Fibroblast of lung (primary cell): ENCODE measurements around the gene SPRED1. TPM values are rescaled to one million over a fixed set of nuclear protein-coding genes. Genes with fewer than 3 reads are reported as not detected.
A peak's percentile ranks its signal among the peaks of the same experiment; 100 is the strongest.

Experiments
- DNase-seq, 2 donors: peaks; one replicate each; pipeline versions ENCODE4 v3.0.0 to v3.0.0-alpha.2; 2010; ENCODE audit warnings: low read depth in 2 of 2
- H2AFZ ChIP-seq: 2 replicates; pipeline ENCODE4 v1.5.1; 2012; ENCODE audit warnings: low read length, control low read depth, inconsistent platforms
- H3K27ac ChIP-seq: 2 replicates; pipeline ENCODE4 v1.5.1; 2011; ENCODE audit warnings: low read length, control low read depth; ENCODE audit not compliant: insufficient read depth
- H3K27me3 ChIP-seq: 2 replicates; pipeline ENCODE4 v1.5.1; 2011; ENCODE audit warnings: mild to moderate bottlenecking, low read length; ENCODE audit not compliant: control insufficient read depth, insufficient read depth
- H3K36me3 ChIP-seq: 2 replicates; pipeline ENCODE4 v1.5.1; 2011; ENCODE audit warnings: low read length; ENCODE audit not compliant: control insufficient read depth, insufficient read depth
- H3K4me1 ChIP-seq: 2 replicates; pipeline ENCODE4 v1.5.1; 2011; ENCODE audit warnings: low read length; ENCODE audit not compliant: control insufficient read depth, insufficient read depth; ENCODE audit errors: extremely low read depth
- H3K4me2 ChIP-seq: 2 replicates; pipeline ENCODE4 v1.5.1; 2011; ENCODE audit warnings: low read length, control low read depth; ENCODE audit not compliant: insufficient read depth; ENCODE audit errors: extremely low read depth
- H3K4me3 ChIP-seq, 4 experiments: fragments of 200-600 bp in 1 of 4; sonication (generic) in 1 of 4; replicated peaks in 1 of 4; 2 replicates each; pipeline ENCODE4 v1.5.1; 2011 to 2016; ENCODE audit warnings: low read length in 4 of 4, low read depth in 3 of 4, mild to moderate bottlenecking in 3 of 4, control low read depth in 2 of 4, inconsistent platforms in 1 of 4, mixed read lengths in 1 of 4; ENCODE audit not compliant: insufficient read depth in 1 of 4; ENCODE audit errors: control extremely low read depth in 1 of 4
- H3K79me2 ChIP-seq: 2 replicates; pipeline ENCODE4 v1.5.1; 2012; ENCODE audit warnings: mild to moderate bottlenecking, low read length, inconsistent platforms; ENCODE audit not compliant: control insufficient read depth, insufficient read depth
- H3K9ac ChIP-seq: 2 replicates; pipeline ENCODE4 v1.5.1; 2011; ENCODE audit warnings: mild to moderate bottlenecking, low read length, control low read depth; ENCODE audit not compliant: insufficient read depth
- H3K9me3 ChIP-seq: 2 replicates; pipeline ENCODE4 v1.5.1; 2012; ENCODE audit warnings: low read depth, low read length; ENCODE audit not compliant: control insufficient read depth, insufficient read depth
- H4K20me1 ChIP-seq: 2 replicates; pipeline ENCODE4 v1.5.1; 2011; ENCODE audit warnings: low read length; ENCODE audit not compliant: control insufficient read depth, insufficient read depth; ENCODE audit errors: extremely low read depth
- EZH2 ChIP-seq: IDR thresholded peaks from 2 replicates; pipeline ENCODE4 v1.5.1; 2012; ENCODE audit warnings: low read length, control low read depth, mild to moderate bottlenecking; ENCODE audit errors: missing control alignments
- polyA plus RNA-seq, 2 donors: library from polyadenylated mRNA; depleted of rRNA in 1 of 2; stranded (reverse) in 1 of 2; unstranded in 1 of 2; fragments of >200 nt; gene quantifications; 2 replicates each; pipeline ENCODE4 v1.2.1, GENCODE V29; 2011 to 2012; ENCODE audit warnings: missing spikeins in 1 of 2
- total RNA-seq: library from RNA; depleted of rRNA; stranded (reverse); fragments of >200 nt; gene quantifications from 2 replicates; pipeline ENCODE4 v1.2.1, GENCODE V29; 2014
- TF ChIP-seq, protein P1 (sequence below), 2 donors: IDR thresholded peaks in 1 of 2; conservative IDR thresholded peaks in 1 of 2; 1 replicate in 1 of 2; 2 replicates in 1 of 2; pipeline ENCODE4 v1.5.1; 2011 to 2012; ENCODE audit warnings: low read length in 2 of 2, control low read depth in 1 of 2, inconsistent platforms in 1 of 2, low read depth in 1 of 2, mild to moderate bottlenecking in 1 of 2

SPRED1 gene
- total and polyA plus RNA-seq, 2 donors (not counting 1 experiment from before 2014, with no cell fraction given), result 17.2 to 39.0 TPM

DNA sequence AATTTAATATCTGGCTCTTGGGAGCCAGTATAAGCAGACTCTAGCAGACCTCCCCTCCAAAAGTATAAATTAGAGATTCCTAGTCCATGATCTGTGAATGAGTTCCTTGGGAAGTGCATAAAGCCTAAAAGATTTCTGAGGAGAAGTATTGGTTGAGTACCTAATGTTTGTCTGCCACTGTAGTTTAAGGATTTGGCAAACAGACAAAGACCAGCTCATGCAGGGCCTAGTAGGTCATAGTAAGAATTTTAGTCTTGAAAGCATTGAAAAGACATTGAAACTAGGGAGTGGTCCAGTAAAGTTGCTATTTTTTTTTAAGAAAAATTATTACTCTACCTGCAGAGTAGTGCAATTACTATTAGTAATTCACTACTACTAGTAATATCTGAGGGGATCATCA is 67.5 kb downstream of the SPRED1 start:
- peaks cover 2% of the 10 kb centered on the region for H4K20me1 ChIP-seq
- no peaks in the 10 kb centered on the region for H3K36me3 ChIP-seq
- H3K4me3 ChIP-seq, result no peak overlapping the region
- no peak overlapping the region for H3K27ac ChIP-seq
- H3K9ac ChIP-seq, result no peak overlapping the region
- H3K9me3 ChIP-seq, result no peaks in the 10 kb centered on the region
- no peak overlapping the region for H2AFZ ChIP-seq
- H3K79me2 ChIP-seq, result peaks cover 55% of the 10 kb centered on the region
- no peaks in the 10 kb centered on the region for H3K4me1 ChIP-seq
- TF ChIP-seq, protein P1, sequence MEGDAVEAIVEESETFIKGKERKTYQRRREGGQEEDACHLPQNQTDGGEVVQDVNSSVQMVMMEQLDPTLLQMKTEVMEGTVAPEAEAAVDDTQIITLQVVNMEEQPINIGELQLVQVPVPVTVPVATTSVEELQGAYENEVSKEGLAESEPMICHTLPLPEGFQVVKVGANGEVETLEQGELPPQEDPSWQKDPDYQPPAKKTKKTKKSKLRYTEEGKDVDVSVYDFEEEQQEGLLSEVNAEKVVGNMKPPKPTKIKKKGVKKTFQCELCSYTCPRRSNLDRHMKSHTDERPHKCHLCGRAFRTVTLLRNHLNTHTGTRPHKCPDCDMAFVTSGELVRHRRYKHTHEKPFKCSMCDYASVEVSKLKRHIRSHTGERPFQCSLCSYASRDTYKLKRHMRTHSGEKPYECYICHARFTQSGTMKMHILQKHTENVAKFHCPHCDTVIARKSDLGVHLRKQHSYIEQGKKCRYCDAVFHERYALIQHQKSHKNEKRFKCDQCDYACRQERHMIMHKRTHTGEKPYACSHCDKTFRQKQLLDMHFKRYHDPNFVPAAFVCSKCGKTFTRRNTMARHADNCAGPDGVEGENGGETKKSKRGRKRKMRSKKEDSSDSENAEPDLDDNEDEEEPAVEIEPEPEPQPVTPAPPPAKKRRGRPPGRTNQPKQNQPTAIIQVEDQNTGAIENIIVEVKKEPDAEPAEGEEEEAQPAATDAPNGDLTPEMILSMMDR (conservative IDR thresholded peaks at IDR 0.05 in 1 of 2, IDR thresholded peaks at IDR 0.05 in 1 of 2; ENCODE audit: low read depth in 1 of 2, low read length in 2 of 2), result no peak
- TF ChIP-seq EZH2, result no peak
- H3K27me3 ChIP-seq, result no peaks in the 10 kb centered on the region
- DNase-seq, result peak; percentile 38 to 51
- H3K4me2 ChIP-seq, result no peak overlapping the region

DNA sequence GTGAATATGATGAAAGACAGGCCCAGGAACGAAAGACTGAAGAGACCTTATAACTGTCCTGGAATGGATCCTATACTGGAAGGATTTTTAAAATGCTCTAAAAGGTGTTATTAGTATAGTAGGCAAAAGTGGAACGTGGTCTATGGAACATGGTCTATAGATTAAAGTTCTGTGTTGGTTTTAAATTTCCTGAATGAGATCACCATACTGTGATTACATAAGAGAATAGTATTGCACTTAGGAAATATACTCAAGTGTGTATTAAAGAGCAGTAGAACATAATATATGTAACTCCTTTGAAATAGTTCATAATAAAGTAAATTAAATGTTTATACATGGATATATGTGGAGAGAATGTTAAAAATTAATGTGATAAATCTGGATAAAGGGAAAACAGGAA is 68.2 kb downstream of the SPRED1 start:
- Histone ChIP-seq H3K79me2 (peaks cover 48% of the 10 kb centered on the region), H3K9ac (no peak overlapping the region), H2AFZ (no peak overlapping the region), H3K36me3 (no peaks in the 10 kb centered on the region), H3K4me2 (no peak overlapping the region), H3K27me3 (no peaks in the 10 kb centered on the region), H3K9me3 (no peaks in the 10 kb centered on the region), H4K20me1 (no peaks in the 10 kb centered on the region), H3K27ac (no peak overlapping the region), H3K4me1 (no peaks in the 10 kb centered on the region), H3K4me3 (no peak overlapping the region)
- peak in 1 of 2 donors; percentile 21 for DNase-seq
- TF ChIP-seq, protein P1 (conservative IDR thresholded peaks at IDR 0.05 in 1 of 2, IDR thresholded peaks at IDR 0.05 in 1 of 2; ENCODE audit: low read depth in 1 of 2, low read length in 2 of 2), result no peak
- TF ChIP-seq EZH2, result no peak

DNA sequence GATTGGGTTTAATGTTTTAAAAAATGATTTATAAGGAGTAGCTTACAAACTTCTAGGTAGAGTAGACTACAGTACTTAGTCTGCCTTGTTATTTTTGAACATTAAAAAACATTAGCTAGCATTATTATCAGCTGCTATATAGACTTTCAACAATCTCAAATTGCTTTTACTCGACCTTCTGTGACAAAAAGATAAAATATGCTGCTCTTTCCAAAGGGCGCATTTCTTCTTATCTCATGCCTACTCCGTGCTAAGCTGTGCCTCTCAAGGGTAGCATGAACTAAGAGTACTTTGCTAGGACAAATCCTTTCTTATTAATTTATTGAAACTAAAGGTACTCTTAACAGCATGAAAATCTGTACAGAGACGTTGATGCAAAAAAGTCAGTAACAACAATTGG is 71.3 kb downstream of the SPRED1 start:
- Histone ChIP-seq H3K4me1 (no peaks in the 10 kb centered on the region), H3K9me3 (no peaks in the 10 kb centered on the region), H3K9ac (no peak overlapping the region), H3K4me2 (no peak overlapping the region), H3K4me3 (no peak overlapping the region), H3K27ac (no peak overlapping the region), H4K20me1 (no peaks in the 10 kb centered on the region), H2AFZ (no peak overlapping the region), H3K36me3 (peaks cover 2% of the 10 kb centered on the region), H3K27me3 (no peaks in the 10 kb centered on the region), H3K79me2 (peaks cover 30% of the 10 kb centered on the region)
- TF ChIP-seq, protein P1 (conservative IDR thresholded peaks at IDR 0.05 in 1 of 2, IDR thresholded peaks at IDR 0.05 in 1 of 2; ENCODE audit: low read depth in 1 of 2, low read length in 2 of 2), result no peak
- TF ChIP-seq EZH2, result no peak
- DNase-seq, result no peak
